ENCODE data around the gene CAMK2N1. TPM values are rescaled to one million over a fixed set of nuclear protein-coding genes. Genes with fewer than 3 reads are reported as not detected.

Gene CAMK2N1
- total and polyA plus RNA-seq, 8 donors: 17.9 to 91.0 (median 61.8) TPM

- Histone ChIP-seq H3K27me3 (peaks cover 40 to 96% of the 10 kb centered on the region in 2 donors), H3K4me3 (peak overlapping the region; percentile 35 to 40), H3K4me1 (peaks cover 6 to 15% of the 10 kb centered on the region in 2 donors), H3K27ac (peak overlapping the region in 1 of 2 donors; percentile 65), H3K36me3 (no peaks in the 10 kb centered on the region), H3K9me3 (no peaks in the 10 kb centered on the region)
- no peak for TF ChIP-seq CTCF (IDR thresholded peaks at IDR 0.05)
- intact Hi-C loops (cut with DNase I): loop anchor here in 1 of 2 donors (10.0 kb wide), 1 partner anchor 108 kb away; no protein-coding TSS in a partner anchor
- DNase-seq (peak in 2 of 4 donors; percentile 7 to 34), ATAC-seq (no peak)
These were observed 2.7 kb downstream of the CAMK2N1 start for GRCh38 chr1:20483098-20483832.

- no peak overlapping the region for H3K27ac ChIP-seq
- no peaks in the 10 kb centered on the region for H3K36me3 ChIP-seq
- no peaks in the 10 kb centered on the region for H3K9me3 ChIP-seq
- DNase-seq: no peak
- H3K27me3 ChIP-seq: peaks cover 37 to 96% of the 10 kb centered on the region in 2 donors
- no peak overlapping the region for H3K4me3 ChIP-seq
- H3K4me1 ChIP-seq: peaks cover 10 to 15% of the 10 kb centered on the region in 2 donors
- ATAC-seq: no peak
- intact Hi-C loops (cut with DNase I): loop anchor here in 1 of 2 donors (10.0 kb wide), 1 partner anchor 107 kb away; no protein-coding TSS in a partner anchor
- no peak for TF ChIP-seq CTCF (IDR thresholded peaks at IDR 0.05)
These were observed 4.1 kb downstream of the CAMK2N1 start for GRCh38 chr1:20481643-20482498.

- intact Hi-C loops (cut with DNase I): loop anchor here in 1 of 2 donors (10.0 kb wide), 1 partner anchor 106 kb away; no protein-coding TSS in a partner anchor
- DNase-seq (no peak), ATAC-seq (no peak)
- peaks cover 35 to 96% of the 10 kb centered on the region in 2 donors for H3K27me3 ChIP-seq
- H3K4me1 ChIP-seq: peaks cover 10 to 15% of the 10 kb centered on the region in 2 donors
- no peaks in the 10 kb centered on the region for H3K36me3 ChIP-seq
- no peak overlapping the region for H3K4me3 ChIP-seq
- H3K9me3 ChIP-seq: no peaks in the 10 kb centered on the region
- no peak for TF ChIP-seq CTCF (IDR thresholded peaks at IDR 0.05)
- H3K27ac ChIP-seq: no peak overlapping the region
These were observed 4.9 kb downstream of the CAMK2N1 start for GRCh38 chr1:20480951-20481617.

- peaks cover 10 to 13% of the 10 kb centered on the region in 2 donors for H3K4me1 ChIP-seq
- TF ChIP-seq CTCF (IDR thresholded peaks at IDR 0.05): no peak
- intact Hi-C loops (cut with DNase I): loop anchor here in 1 of 2 donors (10.0 kb wide), 1 partner anchor 106 kb away; no protein-coding TSS in a partner anchor
- H3K36me3 ChIP-seq: no peaks in the 10 kb centered on the region
- H3K4me3 ChIP-seq: no peak overlapping the region
- no peaks in the 10 kb centered on the region for H3K9me3 ChIP-seq
- no peak overlapping the region for H3K27ac ChIP-seq
- peaks cover 36 to 96% of the 10 kb centered on the region in 2 donors for H3K27me3 ChIP-seq
- ATAC-seq (no peak), DNase-seq (peak in 1 of 4 donors; percentile 36)
These were observed 5.6 kb downstream of the CAMK2N1 start for GRCh38 chr1:20480243-20480944.
